ENCODE measurements around the gene CLIP2.

DNA sequence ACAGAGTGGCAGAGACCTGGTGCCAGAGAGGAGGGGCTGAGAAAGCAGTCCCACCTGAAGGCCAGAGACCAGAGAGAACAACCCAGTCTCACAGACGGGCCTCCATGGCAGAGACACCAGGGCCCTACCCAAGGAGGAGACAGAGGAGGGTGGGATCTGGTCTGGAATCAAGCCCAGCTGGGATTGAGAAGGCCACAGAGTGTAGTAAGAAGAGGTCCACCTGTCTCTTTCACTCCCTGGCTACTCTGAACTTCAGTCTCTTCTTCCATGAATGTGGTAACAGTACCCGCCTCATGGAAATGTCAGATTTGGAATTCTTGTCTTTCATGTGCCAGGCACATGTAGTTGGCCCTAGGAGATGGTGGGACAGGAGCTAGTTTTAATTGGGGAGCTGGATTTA, 55.6 kb downstream of the CLIP2 start:
- TF ChIP-seq, protein P1, sequence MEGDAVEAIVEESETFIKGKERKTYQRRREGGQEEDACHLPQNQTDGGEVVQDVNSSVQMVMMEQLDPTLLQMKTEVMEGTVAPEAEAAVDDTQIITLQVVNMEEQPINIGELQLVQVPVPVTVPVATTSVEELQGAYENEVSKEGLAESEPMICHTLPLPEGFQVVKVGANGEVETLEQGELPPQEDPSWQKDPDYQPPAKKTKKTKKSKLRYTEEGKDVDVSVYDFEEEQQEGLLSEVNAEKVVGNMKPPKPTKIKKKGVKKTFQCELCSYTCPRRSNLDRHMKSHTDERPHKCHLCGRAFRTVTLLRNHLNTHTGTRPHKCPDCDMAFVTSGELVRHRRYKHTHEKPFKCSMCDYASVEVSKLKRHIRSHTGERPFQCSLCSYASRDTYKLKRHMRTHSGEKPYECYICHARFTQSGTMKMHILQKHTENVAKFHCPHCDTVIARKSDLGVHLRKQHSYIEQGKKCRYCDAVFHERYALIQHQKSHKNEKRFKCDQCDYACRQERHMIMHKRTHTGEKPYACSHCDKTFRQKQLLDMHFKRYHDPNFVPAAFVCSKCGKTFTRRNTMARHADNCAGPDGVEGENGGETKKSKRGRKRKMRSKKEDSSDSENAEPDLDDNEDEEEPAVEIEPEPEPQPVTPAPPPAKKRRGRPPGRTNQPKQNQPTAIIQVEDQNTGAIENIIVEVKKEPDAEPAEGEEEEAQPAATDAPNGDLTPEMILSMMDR (IDR thresholded peaks at IDR 0.05), result no peak
- TF ChIP-seq TCF7L2 (IDR thresholded peaks at IDR 0.05; ENCODE audit: low read depth, low read length), result no peak

All from Panc1 (cell line).